NCI-H524 (cell line): ENCODE data around the gene BPIFB2.

Experiments
- DNase-seq, 2 experiments: peaks; one replicate each; lab custom pipeline; 2025; lab: John Stamatoyannopoulos, UW

BPIFB2 gene

GRCh38 chr20:33070111-33071053 lies 62.9 kb downstream of the BPIFB2 start:
- no peak for DNase-seq

GRCh38 chr20:33071198-33071597 lies 63.7 kb downstream of the BPIFB2 start:
- no peak for DNase-seq

GRCh38 chr20:33072362-33072761 lies 64.9 kb downstream of the BPIFB2 start:
- no peak for DNase-seq

GRCh38 chr20:33072813-33073212 lies 65.3 kb downstream of the BPIFB2 start:
- DNase-seq: no peak
